ENCODE results near the gene MRPL14.

The MRPL14 gene

DNA sequence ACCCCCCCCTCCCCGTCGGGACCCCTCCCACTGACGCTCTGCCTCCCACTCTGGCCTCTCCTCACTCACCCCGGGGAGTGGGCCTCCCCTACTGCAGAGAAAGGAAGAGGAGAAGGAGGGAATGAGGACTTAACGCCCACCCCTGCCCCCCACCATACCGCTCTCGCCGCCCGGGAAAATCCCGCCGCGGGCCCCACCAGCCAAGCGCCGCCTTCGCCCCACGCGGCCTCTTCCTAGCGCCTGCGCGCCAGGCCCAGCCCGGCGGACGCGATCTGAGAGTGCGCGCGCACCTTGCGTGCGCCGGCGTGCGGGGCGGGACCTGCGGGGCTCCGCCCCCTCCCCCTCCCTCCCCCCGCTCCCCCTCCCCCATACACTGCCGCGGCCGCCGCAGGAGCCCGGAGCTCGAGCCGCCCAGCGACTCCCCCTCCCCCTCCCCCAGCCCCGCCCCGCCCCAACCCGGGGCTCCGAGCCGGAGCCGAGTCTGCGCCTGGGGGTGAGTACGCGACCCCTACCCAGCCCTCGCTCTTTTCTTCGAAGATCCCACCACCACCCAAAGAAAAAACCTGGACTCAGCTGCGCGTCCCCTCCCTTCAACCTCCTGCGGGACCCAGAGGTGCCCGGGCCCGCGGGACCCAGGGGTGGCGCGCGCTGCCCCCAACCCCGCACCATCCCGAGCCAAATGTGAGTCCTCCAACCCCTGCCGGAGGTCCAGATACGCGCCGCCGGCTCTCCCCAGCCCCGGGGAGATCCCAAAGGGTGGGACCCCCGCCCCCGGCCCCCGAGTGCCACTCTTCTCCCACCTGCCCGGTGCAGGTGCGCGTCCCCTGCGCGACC, at the start of gene MRPL14, which contains the start of gene TMEM63B:
Gene MRPL14 (minus strand): TSS at position 267 of the 834 bp plus-strand sequence. CDS start 10,841 bp downstream, outside the sequence.
Gene TMEM63B (plus strand): TSS at position 369 of the 834 bp plus-strand sequence. CDS start 7,031 bp downstream, outside the sequence.
- DNase-seq (ENCODE audit: low read depth), result peak; percentile 83
- TF ChIP-seq, protein P1, sequence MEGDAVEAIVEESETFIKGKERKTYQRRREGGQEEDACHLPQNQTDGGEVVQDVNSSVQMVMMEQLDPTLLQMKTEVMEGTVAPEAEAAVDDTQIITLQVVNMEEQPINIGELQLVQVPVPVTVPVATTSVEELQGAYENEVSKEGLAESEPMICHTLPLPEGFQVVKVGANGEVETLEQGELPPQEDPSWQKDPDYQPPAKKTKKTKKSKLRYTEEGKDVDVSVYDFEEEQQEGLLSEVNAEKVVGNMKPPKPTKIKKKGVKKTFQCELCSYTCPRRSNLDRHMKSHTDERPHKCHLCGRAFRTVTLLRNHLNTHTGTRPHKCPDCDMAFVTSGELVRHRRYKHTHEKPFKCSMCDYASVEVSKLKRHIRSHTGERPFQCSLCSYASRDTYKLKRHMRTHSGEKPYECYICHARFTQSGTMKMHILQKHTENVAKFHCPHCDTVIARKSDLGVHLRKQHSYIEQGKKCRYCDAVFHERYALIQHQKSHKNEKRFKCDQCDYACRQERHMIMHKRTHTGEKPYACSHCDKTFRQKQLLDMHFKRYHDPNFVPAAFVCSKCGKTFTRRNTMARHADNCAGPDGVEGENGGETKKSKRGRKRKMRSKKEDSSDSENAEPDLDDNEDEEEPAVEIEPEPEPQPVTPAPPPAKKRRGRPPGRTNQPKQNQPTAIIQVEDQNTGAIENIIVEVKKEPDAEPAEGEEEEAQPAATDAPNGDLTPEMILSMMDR (conservative IDR thresholded peaks at IDR 0.05; ENCODE audit: control insufficient read depth, insufficient read depth, low read depth, low read length), result no peak
- peak within 1 kb of the TSS; percentile 78 for H3K4me3 ChIP-seq (ENCODE audit: control insufficient read depth, low read depth, low read length)

DNA sequence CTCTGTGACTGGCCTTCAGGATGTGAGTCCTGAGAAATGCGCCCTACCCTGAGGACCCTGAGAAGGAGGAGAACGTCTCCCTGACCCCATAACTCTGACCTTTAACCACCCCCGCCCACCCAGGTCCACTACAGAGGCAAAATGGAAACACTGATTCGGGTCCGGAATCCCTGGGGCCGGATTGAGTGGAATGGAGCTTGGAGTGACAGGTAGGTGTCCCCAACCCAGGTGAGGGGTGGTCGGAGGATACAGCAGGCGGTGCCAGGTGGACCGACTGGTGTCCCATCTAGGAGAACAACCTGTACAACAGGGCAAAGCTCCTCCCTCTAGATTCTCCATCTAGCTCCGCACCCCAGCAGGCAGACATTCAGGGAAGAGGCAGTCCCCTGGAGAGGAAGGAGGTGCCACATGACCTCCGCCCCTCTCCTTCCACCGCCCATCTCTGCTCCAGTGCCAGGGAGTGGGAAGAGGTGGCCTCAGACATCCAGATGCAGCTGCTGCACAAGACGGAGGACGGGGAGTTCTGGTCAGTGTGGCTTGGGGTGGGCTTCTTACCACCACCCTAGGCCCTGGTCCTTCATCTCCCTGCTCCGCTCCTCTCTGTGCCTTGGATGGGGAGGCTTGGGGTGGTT, 49.0 kb upstream of the MRPL14 start:
- TF ChIP-seq, protein P1 (conservative IDR thresholded peaks at IDR 0.05; ENCODE audit: control insufficient read depth, insufficient read depth, low read depth, low read length), result no peak
- H3K4me3 ChIP-seq (ENCODE audit: control insufficient read depth, low read depth, low read length), result no peak overlapping the region
- DNase-seq (ENCODE audit: low read depth), result no peak

DNA sequence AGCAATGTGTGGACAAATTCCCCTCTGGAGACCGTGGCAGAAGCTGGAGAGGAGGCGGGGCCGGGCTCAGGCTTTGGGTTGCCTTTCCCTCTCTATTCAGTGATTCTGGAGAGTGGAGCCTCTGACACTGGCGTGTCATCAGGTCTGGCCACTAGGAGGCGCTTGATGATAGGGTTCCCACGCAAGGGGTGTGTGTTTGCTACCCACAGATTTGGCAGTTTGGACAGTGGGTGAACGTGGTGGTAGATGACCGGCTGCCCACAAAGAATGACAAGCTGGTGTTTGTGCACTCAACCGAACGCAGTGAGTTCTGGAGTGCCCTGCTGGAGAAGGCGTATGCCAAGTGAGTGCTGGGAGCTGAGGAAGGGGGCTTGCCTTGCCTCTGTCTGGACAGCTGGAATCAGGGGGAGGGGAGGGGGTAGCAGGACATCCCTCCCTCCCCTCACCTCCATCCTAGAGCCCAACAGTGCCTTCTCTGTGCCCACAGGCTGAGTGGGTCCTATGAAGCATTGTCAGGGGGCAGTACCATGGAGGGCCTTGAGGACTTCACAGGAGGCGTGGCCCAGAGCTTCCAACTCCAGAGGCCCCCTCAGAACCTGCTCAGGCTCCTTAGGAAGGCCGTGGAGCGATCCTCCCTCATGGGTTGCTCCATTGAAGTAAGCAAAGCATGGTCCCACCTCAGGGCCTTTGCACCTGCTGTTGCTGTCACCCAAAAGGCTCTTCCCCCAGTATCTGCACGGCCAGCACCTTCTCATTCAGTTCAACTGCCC, 45.7 kb upstream of the MRPL14 start:
- H3K4me3 ChIP-seq (ENCODE audit: control insufficient read depth, low read depth, low read length), result no peak overlapping the region
- DNase-seq (ENCODE audit: low read depth), result peak; percentile 74
- TF ChIP-seq, protein P1 (conservative IDR thresholded peaks at IDR 0.05; ENCODE audit: control insufficient read depth, insufficient read depth, low read depth, low read length), result peak; percentile 92

DNA sequence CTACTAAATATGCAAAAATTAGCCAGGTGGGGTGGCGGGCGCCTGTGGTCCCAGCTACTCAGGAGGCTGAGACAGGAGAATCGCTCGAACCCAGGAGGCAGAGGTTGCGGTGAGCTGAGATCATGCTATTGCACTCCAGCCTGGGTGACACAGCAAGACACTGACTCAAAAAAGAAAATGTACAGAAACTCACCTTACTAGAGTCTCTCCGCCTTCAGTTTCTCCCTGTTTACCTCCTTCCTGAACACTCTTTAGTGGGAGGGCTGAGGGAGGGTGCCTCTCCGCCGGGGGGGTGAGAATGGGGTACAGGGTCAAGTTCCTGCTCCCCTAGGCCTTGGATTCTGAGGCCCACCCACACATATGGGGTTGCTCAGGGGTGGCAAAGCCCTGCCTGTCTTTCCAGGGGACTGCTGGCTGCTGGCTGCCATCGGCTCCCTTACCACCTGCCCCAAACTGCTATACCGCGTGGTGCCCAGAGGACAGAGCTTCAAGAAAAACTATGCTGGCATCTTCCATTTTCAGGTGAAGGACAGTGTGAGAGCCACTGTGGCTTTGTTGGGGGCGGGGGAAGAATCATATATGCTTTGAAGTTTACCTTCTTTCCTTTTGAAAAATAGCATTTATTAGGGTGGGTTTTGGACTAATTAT, 44.8 kb upstream of the MRPL14 start:
- no peak overlapping the region for H3K4me3 ChIP-seq (ENCODE audit: control insufficient read depth, low read depth, low read length)
- TF ChIP-seq, protein P1 (conservative IDR thresholded peaks at IDR 0.05; ENCODE audit: control insufficient read depth, insufficient read depth, low read depth, low read length), result no peak
- DNase-seq (ENCODE audit: low read depth), result no peak

DNA sequence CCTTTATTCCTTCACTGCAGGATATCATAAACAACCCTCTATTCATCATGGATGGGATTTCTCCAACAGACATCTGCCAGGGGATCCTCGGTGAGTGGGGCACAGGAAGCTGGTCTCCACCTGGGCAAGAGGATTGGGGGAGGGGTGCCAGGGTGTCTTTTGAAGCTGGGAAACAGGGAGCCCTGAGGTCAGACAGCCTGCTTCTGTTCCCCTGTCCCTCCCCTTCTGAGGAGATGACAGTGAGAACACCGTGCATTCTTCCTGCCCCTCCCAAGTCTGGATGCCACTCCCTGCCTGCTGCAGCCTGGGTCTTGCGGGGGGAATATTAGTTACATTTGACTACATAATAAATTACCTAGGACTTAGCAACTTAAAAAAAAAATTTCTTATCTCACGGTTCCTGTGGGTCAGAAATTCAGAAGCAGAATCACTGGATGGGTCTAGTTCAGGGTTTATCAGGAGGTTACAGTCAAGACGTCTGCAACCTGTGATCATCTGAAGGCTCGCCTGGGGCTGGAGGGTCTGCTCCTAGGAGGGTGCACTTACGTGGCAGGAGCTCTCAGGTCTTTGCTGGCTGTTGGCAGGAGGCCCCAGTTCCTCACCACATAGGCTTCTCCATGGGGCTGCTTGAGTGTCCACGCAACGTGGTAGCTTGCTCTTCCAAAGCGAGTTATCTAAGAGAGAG, 42.8 kb upstream of the MRPL14 start:
- TF ChIP-seq, protein P1 (conservative IDR thresholded peaks at IDR 0.05; ENCODE audit: control insufficient read depth, insufficient read depth, low read depth, low read length), result no peak
- DNase-seq (ENCODE audit: low read depth), result no peak
- H3K4me3 ChIP-seq (ENCODE audit: control insufficient read depth, low read depth, low read length), result no peak overlapping the region
